NCI-H2196 treated with DMSO at 0.1 percent for 48 hours (cell line): Measurements from ENCODE around the gene INAVA.
A peak's percentile ranks its signal among the peaks of the same experiment; 100 is the strongest.
"Not testable (repeated sequence)": the region's sequence is repeated elsewhere in the genome, so short reads cannot be mapped to it uniquely, and the experiment has no call there.

ENCODE experiments used
- DNase-seq: peaks from one replicate; lab custom pipeline; 2025; ENCODE audit not compliant: unreplicated experiment; lab: John Stamatoyannopoulos, UW

Gene INAVA

DNA sequence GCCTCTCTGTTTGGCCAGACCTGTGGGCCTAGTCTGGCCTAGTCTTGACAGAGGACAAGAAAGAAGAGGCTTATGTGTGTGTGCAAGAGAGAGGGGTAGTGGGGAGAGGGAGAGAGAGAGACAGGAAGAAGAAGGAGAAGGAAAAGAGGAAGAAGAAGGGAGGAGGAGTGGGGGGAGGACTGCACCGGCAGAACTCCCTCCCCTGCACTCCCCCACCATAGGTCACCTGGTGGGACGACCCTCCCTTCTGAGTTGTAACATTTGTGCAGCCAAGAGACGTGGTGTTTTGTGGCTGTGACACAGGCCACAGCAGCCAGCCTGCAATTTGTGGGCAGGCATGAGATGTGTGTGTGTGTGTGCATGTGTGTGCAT is 4.3 kb downstream of the INAVA start:
- DNase-seq: no peak

DNA sequence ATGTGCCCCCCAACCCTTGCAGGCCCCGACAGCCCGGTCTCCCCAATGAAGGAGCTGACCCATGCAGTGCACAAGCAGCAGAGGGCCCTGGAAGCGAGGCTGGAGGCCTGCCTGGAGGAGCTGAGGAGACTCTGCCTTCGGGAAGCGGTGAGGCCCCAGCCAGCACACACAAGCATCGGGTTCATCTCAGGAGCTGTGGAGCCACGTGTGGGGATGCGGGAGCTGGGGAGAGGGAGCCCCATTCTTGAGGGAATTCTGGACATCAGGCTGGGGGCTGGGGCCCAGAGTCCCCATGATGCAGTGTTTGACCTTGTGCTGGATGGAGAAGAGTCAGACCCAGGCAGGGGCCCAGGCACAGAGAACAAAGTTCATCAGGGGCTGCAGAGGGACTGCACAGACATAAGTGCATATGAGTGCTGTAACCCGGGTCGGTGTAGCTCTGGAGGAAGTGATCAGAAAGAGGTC is 4.8 kb downstream of the INAVA start:
- no peak for DNase-seq

DNA sequence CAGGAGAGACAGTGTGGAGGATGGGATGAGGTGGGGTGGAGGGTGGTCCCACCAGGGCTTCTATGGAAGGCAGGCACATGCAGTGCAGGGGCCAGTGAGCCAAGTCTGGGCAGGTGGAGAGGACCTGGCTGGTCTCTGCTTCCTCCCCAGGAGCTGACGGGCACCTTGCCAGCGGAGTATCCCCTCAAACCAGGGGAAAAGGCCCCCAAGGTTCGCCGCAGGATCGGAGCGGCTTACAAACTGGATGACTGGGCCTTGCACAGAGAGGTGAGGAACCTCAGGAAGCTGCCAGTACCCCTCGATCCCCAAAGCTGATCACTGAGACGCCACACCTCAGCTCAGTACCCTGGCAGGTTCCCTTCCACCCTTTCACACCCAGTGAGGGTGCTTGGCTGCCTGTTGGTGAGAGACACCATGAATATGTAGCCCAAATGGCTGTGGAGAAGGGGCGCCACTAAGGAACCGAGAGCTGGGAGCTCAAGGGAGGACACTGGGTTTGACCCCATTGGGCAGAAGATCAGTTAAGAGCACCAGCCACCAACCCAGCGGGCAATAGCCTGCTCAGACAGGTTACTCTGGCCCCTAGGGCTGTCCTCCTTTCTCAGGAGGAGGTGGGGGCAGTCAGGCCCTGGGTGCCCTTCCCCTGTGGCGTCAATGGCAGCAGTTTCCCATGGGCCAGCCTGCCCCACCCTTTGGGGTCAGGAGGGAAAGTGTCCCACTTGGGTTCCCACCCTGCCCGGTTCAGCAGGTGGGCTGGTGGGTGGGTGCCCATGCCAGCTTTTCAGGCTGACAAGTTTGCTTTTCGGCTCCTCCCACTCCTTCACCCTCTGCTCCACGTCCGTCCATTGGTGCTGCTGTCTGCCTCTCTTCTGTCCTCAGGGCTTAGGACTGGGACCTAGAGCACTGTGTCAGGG is 5.5 kb downstream of the INAVA start:
- DNase-seq: no peak

DNA sequence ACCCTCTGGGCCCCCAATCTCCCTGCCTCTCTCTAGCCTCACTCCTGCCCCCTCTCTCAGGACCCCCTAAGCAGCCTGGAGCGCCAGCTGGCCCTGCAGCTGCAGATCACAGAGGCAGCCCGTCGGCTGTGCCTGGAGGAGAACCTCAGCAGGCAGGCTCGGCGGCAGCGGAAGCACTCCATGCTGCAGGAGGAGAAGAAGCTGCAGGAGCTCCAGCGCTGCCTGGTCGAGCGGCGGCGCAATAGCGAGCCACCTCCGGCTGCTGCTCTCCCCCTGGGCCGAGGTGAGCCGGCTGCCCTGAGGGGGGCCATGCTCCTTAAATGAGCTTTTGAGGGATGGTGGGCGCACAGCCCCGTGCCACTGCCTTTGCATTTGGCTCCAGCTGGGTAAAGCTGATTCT is 6.2 kb downstream of the INAVA start:
- no peak for DNase-seq

- no peak for DNase-seq
Observed at GRCh38 chr1:200901350-200901749, 6.7 kb downstream of the INAVA start.

GRCh38 chr1:200901796-200902444 is 7.2 kb downstream of the INAVA start:
- no peak for DNase-seq

DNA sequence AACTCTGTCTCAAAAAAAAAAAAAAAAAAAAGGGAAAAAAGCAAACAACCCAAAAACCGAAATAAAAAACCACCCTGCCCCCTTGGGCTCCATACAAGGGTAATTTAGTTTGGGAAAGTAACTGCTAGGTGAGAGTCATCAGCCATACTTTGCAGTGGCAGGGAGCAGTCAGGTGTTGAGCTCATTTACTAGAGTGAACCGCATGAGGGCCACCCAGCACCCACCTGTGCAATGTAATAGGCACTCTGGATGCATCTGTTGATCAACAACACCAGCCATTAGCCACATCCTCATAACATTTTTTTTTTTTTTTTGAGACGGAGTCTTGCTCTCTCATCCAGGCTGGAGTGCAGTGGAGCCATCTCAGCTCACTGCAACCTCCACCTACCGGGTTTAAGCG is 9.1 kb downstream of the INAVA start:
- no peak for DNase-seq

- no peak for DNase-seq
Observed at GRCh38 chr1:200904772-200905171, 10.1 kb downstream of the INAVA start.

DNA sequence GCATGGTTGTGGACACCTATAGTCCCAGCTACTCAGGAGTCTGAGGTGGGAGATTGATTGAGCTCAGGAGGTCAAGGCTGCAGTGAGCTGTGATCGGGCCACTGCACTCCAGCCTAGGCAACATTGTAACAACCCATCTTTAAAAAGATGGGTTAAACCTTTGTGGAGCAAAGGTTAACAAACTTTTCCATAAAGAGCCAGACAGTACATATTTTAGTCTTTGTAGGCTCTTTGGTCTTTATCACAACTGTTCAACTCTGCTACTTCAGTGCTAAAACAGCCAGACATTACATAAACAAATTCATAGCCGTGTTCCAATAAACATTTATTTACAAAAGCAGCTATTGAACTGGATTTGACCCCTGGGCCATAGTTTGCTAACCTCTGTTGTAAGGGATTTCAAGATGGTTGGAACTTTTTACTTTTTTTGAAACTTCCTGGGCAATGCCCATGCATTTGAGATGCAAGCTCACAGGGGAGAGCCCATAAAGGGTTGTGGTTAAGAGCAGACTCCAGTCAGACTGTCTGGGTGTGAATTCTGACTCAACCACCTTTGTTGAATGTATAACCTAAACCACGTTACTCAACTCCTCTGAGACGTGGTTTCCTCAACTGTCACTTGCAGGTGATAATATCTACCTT is 10.8 kb downstream of the INAVA start:
- no peak for DNase-seq

DNA sequence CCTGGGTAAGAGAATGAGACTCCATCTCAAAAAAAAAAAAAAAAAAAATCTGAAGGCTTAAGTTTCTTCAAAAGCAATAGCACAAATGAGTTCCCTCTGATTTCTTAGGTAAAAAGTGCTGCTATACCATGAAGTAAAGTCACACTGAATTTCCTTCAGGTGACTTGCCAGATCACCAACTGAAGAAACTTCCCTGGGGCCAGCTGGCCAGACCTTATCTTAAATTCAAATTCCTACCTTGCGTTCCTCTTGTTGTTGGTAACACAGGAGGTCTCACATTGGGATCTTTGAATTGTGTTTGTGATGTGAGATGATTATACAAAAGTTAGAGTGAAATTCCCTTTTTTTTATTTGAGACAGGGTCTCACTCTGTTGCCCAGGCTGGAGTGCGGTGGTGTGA is 11.8 kb downstream of the INAVA start:
- DNase-seq: no peak

- DNase-seq: no peak
Observed at GRCh38 chr1:200907611-200908097, 13.0 kb downstream of the INAVA start.

DNA sequence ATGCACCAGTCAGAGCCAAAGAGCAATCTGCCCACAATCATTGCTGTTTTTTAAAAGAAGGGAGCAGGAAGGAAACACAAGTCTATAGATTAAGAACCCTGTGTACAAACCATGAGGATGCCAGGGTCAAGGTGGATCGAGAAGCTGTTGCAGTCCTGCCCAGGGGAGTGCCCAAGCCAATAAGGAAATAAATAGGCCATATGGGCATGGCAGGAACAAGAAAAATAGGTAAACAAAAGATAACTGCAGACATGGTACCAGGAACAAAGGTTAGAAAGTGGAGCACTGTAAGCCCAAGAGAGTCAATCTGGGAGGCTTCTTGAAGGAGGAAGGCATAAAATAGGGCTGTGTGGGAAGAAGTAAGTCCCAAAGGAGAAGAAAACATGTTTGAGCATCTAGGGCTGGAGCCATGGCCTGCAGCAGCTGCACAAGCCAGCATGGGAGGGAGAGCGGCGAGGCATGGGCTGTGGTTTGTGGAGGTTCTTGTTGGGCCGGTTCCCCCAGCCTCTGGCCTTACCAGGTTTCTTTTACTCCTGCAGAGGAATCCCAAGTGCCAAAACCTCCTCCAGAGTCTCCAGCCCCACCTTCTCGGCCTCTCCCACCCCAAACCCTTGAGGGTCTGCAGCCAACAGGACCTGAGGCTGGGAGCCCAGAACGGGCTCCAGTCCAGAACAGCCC is 13.6 kb downstream of the INAVA start:
- DNase-seq: no peak

DNA sequence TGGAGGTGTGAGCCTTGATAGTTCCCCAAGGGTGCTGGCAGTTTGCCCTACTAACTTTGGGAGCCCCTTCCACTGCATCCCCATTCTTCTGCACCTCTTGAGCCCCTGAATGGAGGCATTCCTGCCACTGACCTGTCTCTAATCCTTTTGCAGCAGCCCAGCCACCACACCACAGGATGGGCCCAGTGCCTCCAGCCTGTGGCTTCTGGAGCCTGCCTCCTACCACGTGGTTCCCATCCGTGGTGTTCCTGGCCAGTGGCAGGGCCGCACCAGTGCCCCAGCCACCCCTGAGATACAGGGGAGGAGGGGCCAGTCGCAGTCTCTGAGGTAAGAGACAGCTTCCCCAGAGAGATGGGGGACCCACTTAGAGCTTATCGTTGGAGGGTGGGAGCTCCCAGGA is 14.4 kb downstream of the INAVA start:
- no peak for DNase-seq

- DNase-seq: no peak
Observed at GRCh38 chr1:200909757-200910239, 15.1 kb downstream of the INAVA start.

DNA sequence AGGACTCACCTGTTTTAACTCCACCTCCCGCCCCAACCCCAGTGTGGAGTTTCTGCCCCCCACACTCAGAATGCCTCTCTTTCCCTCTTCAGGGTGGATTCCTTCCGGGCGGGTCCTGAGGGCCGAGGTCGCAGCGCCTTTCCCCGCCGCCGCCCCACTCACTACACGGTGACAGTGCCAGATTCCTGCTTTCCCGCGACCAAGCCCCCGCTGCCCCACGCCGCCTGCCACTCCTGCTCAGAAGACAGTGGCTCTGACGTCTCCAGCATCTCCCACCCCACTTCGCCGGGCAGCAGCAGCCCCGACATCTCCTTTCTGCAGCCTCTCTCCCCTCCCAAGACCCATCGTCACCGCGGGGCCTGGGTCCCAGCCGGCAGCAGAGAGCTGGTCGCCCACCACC is 16.7 kb downstream of the INAVA start:
- no peak for DNase-seq

- not testable (repeated sequence) for DNase-seq
Observed at GRCh38 chr1:200911936-200912335, 17.2 kb downstream of the INAVA start.

- DNase-seq: peak; percentile 20
Observed at GRCh38 chr1:200912737-200913407, 18.2 kb downstream of the INAVA start.

- DNase-seq: no peak
Observed at GRCh38 chr1:200916152-200916551, 21.5 kb downstream of the INAVA start.

DNA sequence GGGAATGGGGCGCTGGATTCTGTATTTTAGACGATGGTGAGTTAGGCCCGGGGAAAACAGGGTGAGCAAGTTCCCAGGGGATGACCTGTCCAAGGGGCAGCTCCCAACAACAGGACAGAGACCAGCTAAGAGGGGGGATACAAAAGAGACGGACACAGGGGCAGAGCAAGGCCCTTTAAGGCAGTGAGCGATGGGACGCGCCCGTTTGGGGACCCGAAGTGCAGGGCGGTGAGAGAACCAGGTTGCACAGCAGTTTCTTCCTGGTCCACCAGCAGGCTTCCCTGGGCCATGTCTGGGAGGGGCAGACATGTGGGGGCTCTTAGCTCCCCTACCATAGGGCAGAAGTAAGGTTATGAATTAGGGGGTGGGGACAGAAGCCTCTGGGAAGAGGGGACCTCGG is 22.0 kb downstream of the INAVA start:
- DNase-seq: no peak

- DNase-seq: no peak
Observed at GRCh38 chr1:200917291-200917817, 22.7 kb downstream of the INAVA start.
